WI38 (cell line): ENCODE data around the gene CDKN2C.
A peak's percentile ranks its signal among the peaks of the same experiment; 100 is the strongest.
"Not testable (repeated sequence)": the region's sequence is repeated elsewhere in the genome, so short reads cannot be mapped to it uniquely, and the experiment has no call there.

Source experiments
- H3K4me3 ChIP-seq: 2 replicates; pipeline ENCODE4 v1.5.1; 2011; ENCODE audit warnings: low read depth, mild to moderate bottlenecking, control low read depth, low read length
- TF ChIP-seq, protein P1 (sequence below): IDR thresholded peaks from 2 replicates; pipeline ENCODE4 v1.5.1; 2012; ENCODE audit warnings: low read depth, mild to moderate bottlenecking, control low read depth, low read length

Gene CDKN2C

DNA sequence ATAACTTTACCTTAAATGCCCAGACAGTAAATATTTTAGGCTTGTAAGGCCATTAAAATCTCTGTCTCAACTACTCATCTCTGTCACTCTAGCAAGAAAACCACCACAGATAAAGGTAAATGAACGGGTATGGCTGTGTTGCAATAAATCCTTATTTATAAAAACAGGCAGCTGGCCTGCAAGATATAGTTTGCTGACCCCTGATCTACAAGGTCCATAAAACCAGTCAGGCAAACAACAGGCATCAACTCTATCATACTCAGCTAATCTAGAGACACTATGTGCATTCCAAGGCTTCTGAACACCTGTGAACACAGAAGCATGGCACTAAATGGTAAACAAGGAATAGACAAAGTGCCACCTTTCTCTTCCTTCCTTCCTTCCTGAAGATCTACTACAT lies 19.6 kb upstream of the CDKN2C start:
- H3K4me3 ChIP-seq: no peak overlapping the region
- TF ChIP-seq, protein P1, sequence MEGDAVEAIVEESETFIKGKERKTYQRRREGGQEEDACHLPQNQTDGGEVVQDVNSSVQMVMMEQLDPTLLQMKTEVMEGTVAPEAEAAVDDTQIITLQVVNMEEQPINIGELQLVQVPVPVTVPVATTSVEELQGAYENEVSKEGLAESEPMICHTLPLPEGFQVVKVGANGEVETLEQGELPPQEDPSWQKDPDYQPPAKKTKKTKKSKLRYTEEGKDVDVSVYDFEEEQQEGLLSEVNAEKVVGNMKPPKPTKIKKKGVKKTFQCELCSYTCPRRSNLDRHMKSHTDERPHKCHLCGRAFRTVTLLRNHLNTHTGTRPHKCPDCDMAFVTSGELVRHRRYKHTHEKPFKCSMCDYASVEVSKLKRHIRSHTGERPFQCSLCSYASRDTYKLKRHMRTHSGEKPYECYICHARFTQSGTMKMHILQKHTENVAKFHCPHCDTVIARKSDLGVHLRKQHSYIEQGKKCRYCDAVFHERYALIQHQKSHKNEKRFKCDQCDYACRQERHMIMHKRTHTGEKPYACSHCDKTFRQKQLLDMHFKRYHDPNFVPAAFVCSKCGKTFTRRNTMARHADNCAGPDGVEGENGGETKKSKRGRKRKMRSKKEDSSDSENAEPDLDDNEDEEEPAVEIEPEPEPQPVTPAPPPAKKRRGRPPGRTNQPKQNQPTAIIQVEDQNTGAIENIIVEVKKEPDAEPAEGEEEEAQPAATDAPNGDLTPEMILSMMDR: no peak

DNA sequence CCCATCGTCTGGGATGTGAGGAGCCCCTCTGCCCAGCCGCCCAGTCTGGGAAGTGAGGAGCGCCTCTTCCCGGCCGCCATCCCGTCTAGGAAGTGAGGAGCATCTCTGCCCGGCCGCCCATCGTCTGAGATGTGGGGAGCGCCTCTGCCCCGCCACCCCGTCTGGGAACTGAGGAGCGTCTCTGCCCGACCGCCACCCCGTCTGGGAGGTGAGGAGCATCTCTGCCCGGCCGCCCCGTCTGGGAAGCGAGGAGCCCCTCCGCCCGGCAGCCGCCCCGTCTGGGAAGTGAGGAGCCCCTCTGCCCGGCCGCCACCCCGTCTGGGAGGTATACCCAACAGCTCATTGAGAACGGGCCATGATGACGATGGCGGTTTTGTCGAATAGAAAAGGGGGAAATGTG lies 17.5 kb upstream of the CDKN2C start:
- H3K4me3 ChIP-seq: not testable (repeated sequence)

DNA sequence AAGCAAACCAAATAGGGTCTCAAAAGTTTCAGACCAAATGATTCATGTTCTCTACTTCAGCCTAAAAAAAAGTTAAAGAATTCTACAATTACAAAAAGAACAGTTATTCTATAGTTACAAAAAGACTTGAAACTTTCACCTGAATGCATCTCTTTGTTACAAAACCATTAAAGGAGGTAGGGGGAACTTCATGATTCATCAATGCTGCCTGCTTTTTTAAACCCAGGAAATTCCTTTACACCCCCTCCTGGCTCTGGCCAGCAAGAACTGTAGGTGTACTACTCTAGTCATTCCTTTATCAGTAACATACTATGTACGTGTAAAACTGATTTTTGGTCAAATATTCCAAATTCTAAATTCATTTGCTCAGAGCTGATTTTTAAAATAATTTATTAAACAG lies 14.9 kb upstream of the CDKN2C start:
- H3K4me3 ChIP-seq: no peak overlapping the region
- TF ChIP-seq, protein P1: no peak

DNA sequence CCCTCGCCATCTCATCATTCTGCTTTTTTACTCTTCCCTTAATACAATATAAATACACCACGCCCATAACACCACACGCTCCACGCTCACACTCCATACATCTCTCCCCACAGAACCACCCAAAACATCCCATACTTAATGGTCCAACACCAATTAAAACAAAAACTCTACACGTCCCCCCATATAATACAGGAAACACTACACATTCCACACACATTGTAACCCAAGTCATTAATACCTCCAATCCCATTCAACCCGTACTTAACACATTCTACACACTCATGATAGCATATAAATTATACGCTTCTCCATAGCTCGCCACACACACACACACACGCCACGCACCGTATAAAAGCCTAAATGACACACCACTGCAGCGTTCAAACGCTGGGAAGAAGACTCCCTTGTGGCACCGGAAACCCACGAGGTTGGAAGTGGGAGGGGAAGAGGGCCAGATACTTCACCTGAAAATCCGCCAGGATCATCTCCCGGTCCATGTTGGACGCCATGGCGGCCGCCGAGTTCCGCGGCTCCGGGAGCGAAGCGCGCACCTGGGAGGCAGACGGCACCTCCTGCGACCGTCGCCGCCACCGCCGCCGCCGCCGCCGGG lies 10.6 kb upstream of the CDKN2C start:
- TF ChIP-seq, protein P1: no peak
- peak overlapping the region; percentile 88 for H3K4me3 ChIP-seq

DNA sequence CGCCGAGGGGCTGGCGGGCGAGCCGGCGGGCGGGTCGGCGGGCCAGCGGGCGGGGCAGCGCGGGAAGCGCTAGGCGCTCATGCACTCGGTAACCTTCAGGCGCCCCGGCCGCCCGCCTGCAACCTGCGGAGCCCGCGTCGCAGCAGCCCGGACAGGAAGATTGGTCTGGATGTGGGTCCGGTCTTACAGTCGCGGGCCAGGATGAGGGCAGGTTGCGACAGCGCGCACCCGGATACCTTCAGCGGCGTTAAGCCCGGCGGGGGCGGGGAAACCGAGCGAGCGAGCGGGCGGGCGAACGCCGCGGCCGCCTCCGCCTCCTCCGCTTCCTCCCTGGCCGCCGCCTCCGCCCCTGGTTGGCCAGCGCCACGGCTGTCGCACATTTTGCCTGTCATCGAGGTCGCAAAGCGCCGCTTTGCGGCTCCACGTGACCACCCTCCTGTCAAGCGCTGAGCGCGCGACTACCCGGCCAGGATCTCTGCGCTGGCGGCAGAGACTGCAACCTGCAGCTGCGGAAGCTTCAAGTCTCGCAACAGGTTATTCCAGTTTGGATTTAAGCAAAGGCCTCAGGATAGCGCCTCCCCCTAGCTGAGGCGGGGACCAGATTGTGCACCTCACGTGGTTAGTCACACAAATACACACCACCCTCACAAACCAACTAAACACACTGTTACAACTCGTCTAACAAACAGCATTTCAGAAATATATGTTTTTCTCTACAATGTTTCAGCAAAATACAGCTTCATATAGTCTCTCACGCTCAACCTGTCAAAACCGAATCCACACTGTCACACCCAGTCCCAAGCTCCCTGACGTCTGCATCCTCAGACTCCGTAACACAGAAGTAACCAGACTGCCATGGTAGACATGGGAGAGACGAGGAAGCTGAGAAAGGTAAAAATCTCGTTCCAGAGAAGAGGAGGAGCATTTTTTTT lies 9.9 kb upstream of the CDKN2C start, which contains the start of gene FAF1:
Gene FAF1, minus strand, starts transcription at position 355 of the 932 bp plus-strand sequence. CDS start 456 bp downstream, outside the sequence.
- TF ChIP-seq, protein P1: no peak
- H3K4me3 ChIP-seq: peak within 1 kb of the TSS; percentile 88

DNA sequence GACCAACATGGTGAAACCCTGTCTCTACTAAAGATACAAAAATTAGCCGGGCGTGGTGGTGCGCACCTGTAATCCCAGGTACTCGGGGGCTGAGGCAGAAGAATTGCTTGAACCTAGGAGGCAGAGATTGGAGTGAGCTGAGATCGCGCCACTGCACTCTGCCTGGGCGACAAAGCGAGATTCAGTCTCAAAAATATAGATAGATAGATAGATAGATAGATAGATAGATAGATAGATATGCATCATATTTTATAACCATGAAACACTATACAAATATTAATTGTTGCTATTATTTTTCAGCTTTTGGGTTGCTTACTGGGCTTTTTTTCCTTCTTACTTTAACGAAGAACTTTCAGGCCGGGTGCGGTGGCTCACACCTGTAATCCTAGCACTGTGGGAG lies 5.2 kb upstream of the CDKN2C start:
- H3K4me3 ChIP-seq: no peak overlapping the region
- TF ChIP-seq, protein P1: no peak

DNA sequence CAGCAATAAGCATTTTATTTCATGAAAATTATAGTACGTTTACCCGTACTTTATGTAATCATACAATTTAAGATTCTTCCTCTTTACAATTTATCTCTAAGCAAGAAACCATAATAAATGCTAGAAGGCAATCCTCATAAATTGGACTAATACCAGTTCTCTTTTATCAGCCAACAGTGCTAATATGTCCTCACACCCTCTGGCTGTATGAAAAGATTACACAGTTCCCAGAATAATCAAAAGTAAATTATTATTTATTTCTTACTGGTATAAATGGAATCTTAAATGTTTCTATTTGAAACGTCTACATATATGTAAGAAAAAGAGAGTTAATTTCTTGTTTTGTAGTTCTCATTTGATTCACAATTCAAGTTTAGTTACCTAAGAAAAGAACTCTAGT lies 3.1 kb upstream of the CDKN2C start:
- peak overlapping the region; percentile 94 for H3K4me3 ChIP-seq
- TF ChIP-seq, protein P1: no peak
